Glutamatergic neuron (in vitro differentiated cells): ENCODE measurements around the gene ATRNL1. TPM values are rescaled to one million over a fixed set of nuclear protein-coding genes. Genes with fewer than 3 reads are reported as not detected.
A peak's percentile ranks its signal among the peaks of the same experiment; 100 is the strongest.

Experiments used
- DNase-seq: peaks from one replicate; pipeline ENCODE4 v3.0.0; 2022
- H3K27ac Mint-ChIP-seq: one replicate; pipeline ENCODE4 v1.8.0; 2020; ENCODE audit warnings: mild to moderate bottlenecking, mixed read lengths, inconsistent platforms; ENCODE audit not compliant: unreplicated experiment
- H3K27me3 Mint-ChIP-seq: one replicate; pipeline ENCODE4 v1.8.0; 2020; ENCODE audit warnings: mild to moderate bottlenecking, moderate library complexity, mixed read lengths, inconsistent platforms; ENCODE audit not compliant: unreplicated experiment
- H3K36me3 Mint-ChIP-seq: one replicate; pipeline ENCODE4 v1.8.0; 2020; ENCODE audit warnings: mild to moderate bottlenecking, mixed read lengths, inconsistent platforms; ENCODE audit not compliant: unreplicated experiment
- H3K4me1 Mint-ChIP-seq: one replicate; pipeline ENCODE4 v1.8.0; 2020; ENCODE audit warnings: mild to moderate bottlenecking, low read depth, mixed read lengths, inconsistent platforms; ENCODE audit not compliant: unreplicated experiment
- H3K4me3 Mint-ChIP-seq: one replicate; pipeline ENCODE4 v1.8.0; 2020; ENCODE audit warnings: mild to moderate bottlenecking, mixed read lengths, inconsistent platforms; ENCODE audit not compliant: unreplicated experiment
- H3K9me3 Mint-ChIP-seq: one replicate; pipeline ENCODE4 v1.8.0; 2020; ENCODE audit warnings: mild to moderate bottlenecking, moderate library complexity, mixed read lengths, inconsistent platforms; ENCODE audit not compliant: unreplicated experiment
- CTCF ChIP-seq: fragments of 200-600 bp; sonication (generic); IDR thresholded peaks from one replicate; pipeline ENCODE4 v1.5.0; 2021; ENCODE audit not compliant: partially characterized antibody, unreplicated experiment
- long read RNA-seq: library from polyadenylated mRNA; unstranded; transcript quantifications from one replicate; pipeline ENCODE4 v2.0.0, GENCODE V29; 2020; ENCODE audit not compliant: unreplicated experiment
- total RNA-seq: library from RNA; stranded (reverse); fragmentation: NEBNext Ultra II Directional; extraction: Animal tissue kit (Norgen Biotek cat#: 25700); gene quantifications from one replicate; pipeline ENCODE4 v1.2.1, GENCODE V29; 2021; ENCODE audit not compliant: unreplicated experiment

The ATRNL1 gene
- 35.9 TPM for total RNA-seq
- long read RNA-seq, partial matches to known transcripts = 0 of 1 reads
- long read RNA-seq, other reads (novel, unspliced or antisense) = 1 of 1 reads

- Mint-ChIP-seq H3K27me3 (peaks cover 11% of the 10 kb centered on the region), H3K4me1 (peaks cover 17% of the 10 kb centered on the region), H3K4me3 (peak within 1 kb of the TSS; percentile 95), H3K27ac (peak within 1 kb of the TSS; percentile 97), H3K9me3 (peaks cover 8% of the 10 kb centered on the region), H3K36me3 (no peaks in the 10 kb centered on the region)
- no peak for TF ChIP-seq CTCF
- DNase-seq = peak; percentile 69
Observed at GRCh38 chr10:115093286-115093775, at the start of gene ATRNL1. Gene ATRNL1 (plus strand): TSS chr10:115093365. CDS start chr10:115093751, 386 bp downstream.

- Mint-ChIP-seq H3K4me3 (no peak overlapping the region), H3K9me3 (no peaks in the 10 kb centered on the region), H3K4me1 (peaks cover 3% of the 10 kb centered on the region), H3K27ac (no peak overlapping the region), H3K27me3 (no peaks in the 10 kb centered on the region), H3K36me3 (no peaks in the 10 kb centered on the region)
- DNase-seq = no peak
- no peak for TF ChIP-seq CTCF
Observed at GRCh38 chr10:115043719-115044118, 49.4 kb upstream of the ATRNL1 start.

- no peak for DNase-seq
- Mint-ChIP-seq H3K36me3 (no peaks in the 10 kb centered on the region), H3K4me3 (no peak overlapping the region), H3K4me1 (no peaks in the 10 kb centered on the region), H3K27ac (no peak overlapping the region), H3K27me3 (no peaks in the 10 kb centered on the region), H3K9me3 (no peaks in the 10 kb centered on the region)
- TF ChIP-seq CTCF = no peak
Observed at GRCh38 chr10:115044891-115045290, 48.3 kb upstream of the ATRNL1 start.

GRCh38 chr10:115045499-115045898 is 47.7 kb upstream of the ATRNL1 start:
- H3K4me3 Mint-ChIP-seq = no peak overlapping the region
- no peak overlapping the region for H3K27ac Mint-ChIP-seq
- no peak for TF ChIP-seq CTCF
- no peaks in the 10 kb centered on the region for H3K36me3 Mint-ChIP-seq
- no peaks in the 10 kb centered on the region for H3K27me3 Mint-ChIP-seq
- H3K9me3 Mint-ChIP-seq = no peaks in the 10 kb centered on the region
- DNase-seq = no peak
- H3K4me1 Mint-ChIP-seq = no peaks in the 10 kb centered on the region

GRCh38 chr10:115046686-115047236 is 46.4 kb upstream of the ATRNL1 start:
- DNase-seq = no peak
- Mint-ChIP-seq H3K27me3 (no peaks in the 10 kb centered on the region), H3K27ac (no peak overlapping the region), H3K9me3 (no peaks in the 10 kb centered on the region), H3K4me3 (no peak overlapping the region), H3K36me3 (no peaks in the 10 kb centered on the region), H3K4me1 (no peaks in the 10 kb centered on the region)
- TF ChIP-seq CTCF = no peak
